NCI-H524 (cell line): ENCODE results near the gene SMYD3.
"Not testable (repeated sequence)": the region's sequence is repeated elsewhere in the genome, so short reads cannot be mapped to it uniquely, and the experiment has no call there.

Source experiments
- DNase-seq, 2 experiments: peaks; one replicate each; lab custom pipeline; 2025; lab: John Stamatoyannopoulos, UW

The SMYD3 gene

GRCh38 chr1:246108278-246108925, 398.7 kb downstream of the SMYD3 start:
- no peak for DNase-seq

- DNase-seq: no peak
These were observed 399.4 kb downstream of the SMYD3 start for GRCh38 chr1:246107516-246108277.

- no peak for DNase-seq
These were observed 400.7 kb downstream of the SMYD3 start for GRCh38 chr1:246106342-246106763.

- no peak for DNase-seq
These were observed 402.2 kb downstream of the SMYD3 start for GRCh38 chr1:246104927-246105326.

GRCh38 chr1:246099570-246099969, 407.5 kb downstream of the SMYD3 start:
- DNase-seq: no peak

- DNase-seq: no peak
These were observed 410.7 kb downstream of the SMYD3 start for GRCh38 chr1:246096356-246096755.

- DNase-seq: no peak
These were observed 411.6 kb downstream of the SMYD3 start for GRCh38 chr1:246095443-246095842.

GRCh38 chr1:246093230-246093629, 413.8 kb downstream of the SMYD3 start:
- DNase-seq: no peak

- DNase-seq: no peak
These were observed 414.9 kb downstream of the SMYD3 start for GRCh38 chr1:246092136-246092535.

GRCh38 chr1:246091477-246091876, 415.6 kb downstream of the SMYD3 start:
- no peak for DNase-seq

GRCh38 chr1:246086191-246086590, 420.9 kb downstream of the SMYD3 start:
- DNase-seq: no peak

- no peak for DNase-seq
These were observed 423.7 kb downstream of the SMYD3 start for GRCh38 chr1:246083416-246083815.

- DNase-seq: no peak
These were observed 425.0 kb downstream of the SMYD3 start for GRCh38 chr1:246081856-246082668.

- no peak for DNase-seq
These were observed 425.9 kb downstream of the SMYD3 start for GRCh38 chr1:246081138-246081702.

- no peak for DNase-seq
These were observed 427.0 kb downstream of the SMYD3 start for GRCh38 chr1:246080031-246080430.

GRCh38 chr1:246078888-246079252, 428.2 kb downstream of the SMYD3 start:
- no peak for DNase-seq

- no peak for DNase-seq
These were observed 428.8 kb downstream of the SMYD3 start for GRCh38 chr1:246078126-246078887.

- DNase-seq: no peak
These were observed 429.6 kb downstream of the SMYD3 start for GRCh38 chr1:246077476-246077875.

GRCh38 chr1:246074421-246074820, 432.7 kb downstream of the SMYD3 start:
- DNase-seq: no peak

GRCh38 chr1:246072456-246072955, 434.6 kb downstream of the SMYD3 start:
- DNase-seq: no peak

- DNase-seq: not testable (repeated sequence)
These were observed 435.1 kb downstream of the SMYD3 start for GRCh38 chr1:246071981-246072380.
